Endodermal cell (in vitro differentiated cells): ENCODE measurements around the gene KIAA0232. TPM values are rescaled to one million over a fixed set of nuclear protein-coding genes. Genes with fewer than 3 reads are reported as not detected.

Experiments used
- DNase-seq: peaks from one replicate; pipeline ENCODE4 v3.0.0-alpha.2; 2017
- H3K27ac ChIP-seq: 2 replicates; pipeline ENCODE4 v1.5.1; 2013; ENCODE audit warnings: mild to moderate bottlenecking, low read depth, low read length, moderate library complexity
- H3K27me3 ChIP-seq: 2 replicates; pipeline ENCODE4 v1.6.1; 2013; ENCODE audit warnings: mild to moderate bottlenecking, low read length, moderate library complexity; ENCODE audit not compliant: insufficient read depth, control insufficient read depth, poor library complexity, severe bottlenecking
- H3K36me3 ChIP-seq: 2 replicates; pipeline ENCODE4 v1.7.0; 2013; ENCODE audit warnings: mild to moderate bottlenecking, low read length, moderate library complexity; ENCODE audit not compliant: control insufficient read depth, insufficient read depth
- H3K4me1 ChIP-seq: one replicate; pipeline ENCODE4 v1.7.0; 2013; ENCODE audit warnings: low read length; ENCODE audit not compliant: control insufficient read depth, insufficient read depth
- H3K4me3 ChIP-seq: 2 replicates; pipeline ENCODE4 v1.5.1; 2013; ENCODE audit warnings: mild to moderate bottlenecking, low read length, moderate library complexity
- H3K9ac ChIP-seq: 2 replicates; pipeline ENCODE4 v1.6.1; 2013; ENCODE audit warnings: mild to moderate bottlenecking, low read length, moderate library complexity; ENCODE audit not compliant: poor library complexity, severe bottlenecking; ENCODE audit errors: extremely low read depth
- H3K9me3 ChIP-seq: 2 replicates; pipeline ENCODE4 v1.6.1; 2013; ENCODE audit warnings: mild to moderate bottlenecking, low read length, moderate library complexity; ENCODE audit not compliant: control insufficient read depth
- H3K27ac Mint-ChIP-seq: 2 replicates; pipeline ENCODE4 v1.8.0; 2020; ENCODE audit warnings: mixed read lengths
- H3K27me3 Mint-ChIP-seq: 2 replicates; pipeline ENCODE4 v1.8.0; 2021; ENCODE audit warnings: mild to moderate bottlenecking, mixed read lengths; ENCODE audit not compliant: insufficient read depth
- H3K36me3 Mint-ChIP-seq: 2 replicates; pipeline ENCODE4 v1.8.0; 2020; ENCODE audit warnings: low read depth, mixed read lengths
- H3K4me1 Mint-ChIP-seq: 2 replicates; pipeline ENCODE4 v1.8.0; 2020; ENCODE audit warnings: mixed read lengths
- H3K4me3 Mint-ChIP-seq: 2 replicates; pipeline ENCODE4 v1.8.0; 2020; ENCODE audit warnings: mild to moderate bottlenecking, moderate library complexity, mixed read lengths
- H3K9me3 Mint-ChIP-seq: 2 replicates; pipeline ENCODE4 v1.8.0; 2020; ENCODE audit warnings: mild to moderate bottlenecking, mixed read lengths
- CTCF ChIP-seq: fragments of 200-600 bp; sonication (generic); conservative IDR thresholded peaks from 2 replicates; pipeline ENCODE4 v1.5.0; 2021; ENCODE audit warnings: antibody characterized with exemption, mild to moderate bottlenecking
- whole genome bisulfite sequencing, 2 experiments: methylation state at CpG; one replicate each; pipeline versions ENCODE4 v1.1.5 to v1.1.7; 2013; ENCODE audit warnings: missing lambda C conversion rate in 2 of 2, mixed read lengths in 1 of 2; ENCODE audit not compliant: insufficient coverage in 1 of 2, insufficient read length in 1 of 2; 5-methylcytosine and 5-hydroxymethylcytosine counted together
- total RNA-seq, 2 donors: library from RNA; stranded (reverse); fragmentation: NEBNext Ultra II Directional in 1 of 2; extraction: Animal tissue kit (Norgen Biotek cat#: 25700) in 1 of 2; gene quantifications; 2 replicates in 1 of 2; 3 replicates in 1 of 2; pipeline ENCODE4 v1.2.1, GENCODE V29; 2021

The KIAA0232 gene
- total RNA-seq, 2 donors from 2014 or later, result 32.9 to 43.5 TPM

GRCh38 chr4:6771229-6771671, 11.3 kb upstream of the KIAA0232 start:
- Histone ChIP-seq H3K4me1 (peaks cover 7% of the 10 kb centered on the region), H3K36me3 (no peaks in the 10 kb centered on the region), H3K27ac (no peak overlapping the region), H3K4me3 (no peak overlapping the region), H3K9ac (no peak overlapping the region), H3K9me3 (no peaks in the 10 kb centered on the region), H3K27me3 (peaks cover 9% of the 10 kb centered on the region)
- WGBS, 2 experiments, result 89 to 100% methylated on average over 1 to 8 of the region's 8 CpGs
- no peak for DNase-seq
- Mint-ChIP-seq H3K4me1 (peaks cover 3% of the 10 kb centered on the region), H3K27ac (no peak overlapping the region), H3K36me3 (no peaks in the 10 kb centered on the region), H3K4me3 (no peak overlapping the region), H3K9me3 (no peaks in the 10 kb centered on the region), H3K27me3 (peaks cover 15% of the 10 kb centered on the region)
- TF ChIP-seq CTCF, result no peak

- no peaks in the 10 kb centered on the region for H3K9me3 Mint-ChIP-seq
- WGBS, 2 experiments, result 88 to 92% methylated on average over 9 to 10 of the region's 10 CpGs
- H3K27ac Mint-ChIP-seq, result no peak overlapping the region
These were observed 10.2 kb upstream of the KIAA0232 start for GRCh38 chr4:6772223-6772928.

GRCh38 chr4:6773106-6773505, 9.4 kb upstream of the KIAA0232 start:
- Histone ChIP-seq H3K27me3 (peaks cover 19% of the 10 kb centered on the region), H3K36me3 (no peaks in the 10 kb centered on the region), H3K27ac (no peak overlapping the region), H3K4me3 (no peak overlapping the region), H3K4me1 (peaks cover 3% of the 10 kb centered on the region), H3K9ac (no peak overlapping the region), H3K9me3 (no peaks in the 10 kb centered on the region)
- Mint-ChIP-seq H3K9me3 (no peaks in the 10 kb centered on the region), H3K4me3 (no peak overlapping the region), H3K36me3 (no peaks in the 10 kb centered on the region), H3K4me1 (peaks cover 3% of the 10 kb centered on the region), H3K27me3 (peaks cover 23% of the 10 kb centered on the region), H3K27ac (no peak overlapping the region)
- 84 to 100% methylated on average over 2 to 6 of the region's 6 CpGs for WGBS, 2 experiments
- DNase-seq, result no peak
- TF ChIP-seq CTCF, result no peak

More at GRCh38 chr4:6772223-6772928, 10.2 kb upstream of the KIAA0232 start:
- no peak overlapping the region for H3K4me3 ChIP-seq
- H3K4me3 Mint-ChIP-seq, result no peak overlapping the region
- peaks cover 3% of the 10 kb centered on the region for H3K4me1 Mint-ChIP-seq
- peaks cover 7% of the 10 kb centered on the region for H3K4me1 ChIP-seq
- H3K27me3 ChIP-seq, result peaks cover 19% of the 10 kb centered on the region
- H3K9ac ChIP-seq, result no peak overlapping the region
- no peaks in the 10 kb centered on the region for H3K36me3 ChIP-seq
- H3K9me3 ChIP-seq, result no peaks in the 10 kb centered on the region
- DNase-seq, result no peak
- H3K27me3 Mint-ChIP-seq, result peaks cover 23% of the 10 kb centered on the region
- no peak overlapping the region for H3K27ac ChIP-seq
- no peak for TF ChIP-seq CTCF
- H3K36me3 Mint-ChIP-seq, result no peaks in the 10 kb centered on the region
